ENCODE measurements around the gene SCGB1C1. TPM values are rescaled to one million over a fixed set of nuclear protein-coding genes. Genes with fewer than 3 reads are reported as not detected.

The SCGB1C1 gene
- total and polyA plus RNA-seq, 2 of the 8 experiments (the other 6 are each of a cell fraction or from before 2014, with no cell fraction given), result not detected

- Histone ChIP-seq H3K23me2 (ENCODE audit: low read depth, low read length) (peaks cover 14% of the 10 kb centered on the region), H2BK12ac (ENCODE audit: low read depth, low read length) (no peak within 1 kb of the TSS), H2BK5ac (ENCODE audit: low read depth, low read length) (peak within 1 kb of the TSS; percentile 87; the same call in 1 of the 2 replicates), H3K79me1 (ENCODE audit: low read depth, low read length) (peaks cover 4% of the 10 kb centered on the region; the same call in 1 of the 2 replicates), H3K4me3 (ENCODE audit: extremely low read depth in 1 of 4, insufficient read depth in 2 of 4, low read depth in 3 of 4, low read length in 4 of 4) (peak within 1 kb of the TSS; percentile 96 to 98 (median 96)), H3K4ac (replicated peaks; ENCODE audit: insufficient read length, low read depth, low read length) (peak within 1 kb of the TSS; percentile 75), H3K14ac (ENCODE audit: insufficient read length) (no peak within 1 kb of the TSS), H3K79me2 (ENCODE audit: control insufficient read depth in 1 of 2, insufficient read depth in 2 of 2, low read length in 2 of 2) (peaks cover 5 to 22% of the 10 kb centered on the region in 2 experiments), H4K5ac (ENCODE audit: insufficient read length, low read depth, low read length) (peak within 1 kb of the TSS; percentile 44), H3K4me2 (ENCODE audit: insufficient read depth in 1 of 2, low read depth in 2 of 2, low read length in 2 of 2) (peak within 1 kb of the TSS; percentile 90 to 99), H2AK5ac (ENCODE audit: low read depth, low read length) (no peak within 1 kb of the TSS; the same call in 1 of the 2 replicates), H3K27ac (ENCODE audit: low read depth, low read length) (peak within 1 kb of the TSS; percentile 71; the same call in 1 of the 2 replicates), H3K9ac (replicated peaks in 1 of 4; ENCODE audit: extremely low read depth in 1 of 4, low read depth in 3 of 4, low read length in 3 of 4) (peak within 1 kb of the TSS; percentile 76 to 87 (median 83)), H2BK15ac (ENCODE audit: low read length) (no peak within 1 kb of the TSS), H3K9me3 (ENCODE audit: insufficient read depth in 2 of 2, low read depth in 1 of 2, low read length in 1 of 2) (no peaks in the 10 kb centered on the region), H3K23ac (ENCODE audit: insufficient read length) (no peak within 1 kb of the TSS), H4K8ac (ENCODE audit: extremely low read depth, insufficient read depth, low read length) (peak within 1 kb of the TSS; percentile 90; the same call in 1 of the 2 replicates), H3K4me1 (replicated peaks in 1 of 4; ENCODE audit: control insufficient read depth in 3 of 4, insufficient read depth in 4 of 4, low read length in 3 of 4) (no peaks in the 10 kb centered on the region; a peak in 1 of 7 replicates), H2BK120ac (replicated peaks; ENCODE audit: low read depth, low read length) (peak within 1 kb of the TSS; percentile 73), H4K20me1 (replicated peaks in 1 of 2; ENCODE audit: control insufficient read depth in 1 of 2, insufficient read depth in 2 of 2, low read length in 2 of 2) (peaks cover 0 to 2% of the 10 kb centered on the region in 2 experiments), H3K18ac (ENCODE audit: extremely low read depth, low read length) (peak within 1 kb of the TSS; percentile 78), H4K91ac (replicated peaks; ENCODE audit: insufficient read length, low read length) (no peak within 1 kb of the TSS), H2AFZ (ENCODE audit: low read length) (peak within 1 kb of the TSS; percentile 94), H3K56ac (replicated peaks; ENCODE audit: insufficient read length, low read depth, low read length) (peak within 1 kb of the TSS; percentile 35), H3K36me3 (ENCODE audit: control insufficient read depth in 2 of 4, insufficient read depth in 4 of 4, low read length in 3 of 4) (peaks cover 0 to 8% (median under 1%) of the 10 kb centered on the region in 4 experiments; a peak in 4 of 8 replicates), H3K27me3 (replicated peaks in 1 of 4; ENCODE audit: control insufficient read depth in 3 of 4, extremely low read depth in 1 of 4, insufficient read depth in 3 of 4, low read length in 3 of 4) (no peaks in the 10 kb centered on the region), H2BK20ac (ENCODE audit: low read length) (no peak within 1 kb of the TSS)
- WGBS, 2 experiments (ENCODE audit: extremely low coverage in 1 of 2, insufficient coverage in 1 of 2, insufficient read length in 1 of 2, insufficient replicate concordance in 2 of 2, low coverage in 1 of 2, low lambda C conversion rate in 2 of 2, missing lambda C conversion rate in 1 of 2), result 2% methylated on average over 21 of the region's 70 CpGs; no CpG with 5 or more reads in 1 of the 2 experiments
- ChIA-PET CTCF (ENCODE audit: partially characterized antibody) (interaction anchor here (0.7 to 8.7 kb wide), 3 partner anchors 17 to 127 kb away, joined by 3 to 88 read pairs (median 7); no protein-coding TSS in a partner anchor), POLR2A (ENCODE audit: partially characterized antibody) (interaction anchor here (1.0 to 9.7 kb wide), 6 partner anchors 14 to 120 kb away, joined by 4 to 99 read pairs (median 4); partner anchors contain the start of genes BET1L and RIC8A)
- FAIRE-seq (no peak), DNase-seq (ENCODE audit: low read depth in 1 of 2, low spot score in 2 of 2) (peak; percentile 34 to 81)
- TF ChIP-seq BACH1 (IDR thresholded peaks at IDR 0.05; ENCODE audit: low read length), result no peak
- no peak for TF ChIP-seq SIX5 (IDR thresholded peaks at IDR 0.05; ENCODE audit: low read depth, low read length)
- no peak for TF ChIP-seq CHD2 (IDR thresholded peaks at IDR 0.05; ENCODE audit: low read length)
- TF ChIP-seq YY1 (IDR thresholded peaks at IDR 0.05; ENCODE audit: low read depth, low read length), result 0 out of 2 replicates have a peak, but pooled peaks have one; percentile 73
- TF ChIP-seq RAD21 (IDR thresholded peaks at IDR 0.05 in 1 of 2, conservative IDR thresholded peaks at IDR 0.05 in 1 of 2; ENCODE audit: low read depth in 2 of 2, low read length in 2 of 2), result peak in 1 of 2 experiments; percentile 4; a peak in 1 of 4 replicates
- no peak for TF ChIP-seq TCF12 (IDR thresholded peaks at IDR 0.05; ENCODE audit: low read depth, low read length)
- no peak for TF ChIP-seq SRF (IDR thresholded peaks at IDR 0.05; ENCODE audit: low read depth, low read length)
- peak; percentile 90 for TF ChIP-seq CREB1 (IDR thresholded peaks at IDR 0.05)
- TF ChIP-seq CTBP2 (IDR thresholded peaks at IDR 0.05; ENCODE audit: borderline replicate concordance, insufficient read depth, insufficient read length, low read length), result no peak
- TF ChIP-seq CEBPB (IDR thresholded peaks at IDR 0.05; ENCODE audit: low read depth, low read length), result no peak
- TF ChIP-seq RBBP5 (IDR thresholded peaks at IDR 0.05; ENCODE audit: borderline replicate concordance, low read depth, low read length), result no peak
Observed at GRCh38 chr11:235997-236773, 43.3 kb downstream of the SCGB1C1 start, which contains the start of gene SIRT3. TSS of gene SIRT3 (minus strand) at chr11:236342. CDS start at chr11:236328, 14 bp downstream.

Measured in H1 (cell line).